IMR-90 (cell line): ENCODE data around the gene NDUFS7. TPM values are rescaled to one million over a fixed set of nuclear protein-coding genes. Genes with fewer than 3 reads are reported as not detected.

Source experiments
- MAFK ChIP-seq: IDR thresholded peaks from 2 replicates; pipeline ENCODE4 v1.6.1; 2012; ENCODE audit warnings: low read depth, low read length, improper control_type of control experiment
- MXI1 ChIP-seq: IDR thresholded peaks from 2 replicates; pipeline ENCODE4 v1.6.1; 2012; ENCODE audit warnings: low read depth, mild to moderate bottlenecking, low read length, moderate library complexity, borderline replicate concordance
- RCOR1 ChIP-seq: IDR thresholded peaks from 2 replicates; pipeline ENCODE4 v1.6.1; 2012; ENCODE audit warnings: mild to moderate bottlenecking, low read length, improper control_type of control experiment; ENCODE audit not compliant: insufficient replicate concordance
- polyA plus RNA-seq, 3 experiments: library from polyadenylated mRNA; depleted of rRNA; stranded (reverse); fragments of >200 nt; gene quantifications; 2 replicates each; pipeline ENCODE4 v1.2.3, GENCODE V29; 2012; ENCODE audit warnings: low replicate concordance in 1 of 3
- total RNA-seq: library from RNA; depleted of rRNA; stranded (reverse); fragments of >200 nt; gene quantifications from 2 replicates; pipeline ENCODE4 v1.2.3, GENCODE V29; 2012
- TF ChIP-seq, protein P1 (sequence below): fragments of 150-350 bp; IDR thresholded peaks from 2 replicates; pipeline ENCODE4 v1.6.1; 2017; ENCODE audit warnings: mild to moderate bottlenecking, antibody characterized with exemption, low read length, low read depth

NDUFS7 gene
- total and polyA plus RNA-seq, 2 of the 4 experiments (the other 2 are of a cell fraction) = 60.8 to 136 TPM

GRCh38 chr19:1406774-1407527 lies 23.2 kb downstream of the NDUFS7 start (continued):
- TF ChIP-seq RCOR1 (no peak), MAFK (no peak), MXI1 (peak; percentile 90; the same call in 1 of the 2 replicates)
- TF ChIP-seq, protein P1, sequence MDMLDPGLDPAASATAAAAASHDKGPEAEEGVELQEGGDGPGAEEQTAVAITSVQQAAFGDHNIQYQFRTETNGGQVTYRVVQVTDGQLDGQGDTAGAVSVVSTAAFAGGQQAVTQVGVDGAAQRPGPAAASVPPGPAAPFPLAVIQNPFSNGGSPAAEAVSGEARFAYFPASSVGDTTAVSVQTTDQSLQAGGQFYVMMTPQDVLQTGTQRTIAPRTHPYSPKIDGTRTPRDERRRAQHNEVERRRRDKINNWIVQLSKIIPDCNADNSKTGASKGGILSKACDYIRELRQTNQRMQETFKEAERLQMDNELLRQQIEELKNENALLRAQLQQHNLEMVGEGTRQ = peak; percentile 90
